Chondrocyte (in vitro differentiated cells): Measurements from ENCODE around the gene PBX1. TPM values are rescaled to one million over a fixed set of nuclear protein-coding genes. Genes with fewer than 3 reads are reported as not detected.
A peak's percentile ranks its signal among the peaks of the same experiment; 100 is the strongest.

Experiments
- DNase-seq: peaks from one replicate; pipeline ENCODE4 v3.0.0; 2021; ENCODE audit warnings: mixed read lengths, low spot score
- H3K27ac Mint-ChIP-seq: one replicate; pipeline ENCODE4 v1.8.0; 2021; ENCODE audit warnings: mild to moderate bottlenecking, moderate library complexity, mixed read lengths; ENCODE audit not compliant: unreplicated experiment
- H3K27me3 Mint-ChIP-seq: 2 replicates; pipeline ENCODE4 v1.8.0; 2021; ENCODE audit warnings: low read depth, mixed read lengths
- H3K36me3 Mint-ChIP-seq: 2 replicates; pipeline ENCODE4 v1.8.0; 2021; ENCODE audit warnings: low read depth, mixed read lengths
- H3K4me1 Mint-ChIP-seq: 2 replicates; pipeline ENCODE4 v1.8.0; 2021; ENCODE audit warnings: low read depth, mild to moderate bottlenecking, mixed read lengths
- H3K4me3 Mint-ChIP-seq: one replicate; pipeline ENCODE4 v1.8.0; 2021; ENCODE audit warnings: mild to moderate bottlenecking, moderate library complexity, mixed read lengths; ENCODE audit not compliant: unreplicated experiment
- H3K9me3 Mint-ChIP-seq: 2 replicates; pipeline ENCODE4 v1.8.0; 2021; ENCODE audit warnings: low read depth, mixed read lengths
- CTCF ChIP-seq: fragments of 200-600 bp; sonication (generic); IDR thresholded peaks from 2 replicates; pipeline ENCODE4 v1.5.0; 2021; ENCODE audit warnings: antibody characterized with exemption, mild to moderate bottlenecking, moderate library complexity
- total RNA-seq: library from RNA; stranded (reverse); gene quantifications from 3 replicates; pipeline ENCODE4 v1.2.1, GENCODE V29; 2021

PBX1 gene
- total RNA-seq, 1 donor from 2014 or later = 23.0 TPM

GRCh38 chr1:164571333-164571732 lies 12.3 kb downstream of the PBX1 start:
- DNase-seq = no peak
- H3K4me1 Mint-ChIP-seq = peaks cover 13% of the 10 kb centered on the region
- H3K27ac Mint-ChIP-seq = no peak overlapping the region
- H3K27me3 Mint-ChIP-seq = no peaks in the 10 kb centered on the region
- H3K9me3 Mint-ChIP-seq = peaks cover 3% of the 10 kb centered on the region
- H3K36me3 Mint-ChIP-seq = peaks cover 15% of the 10 kb centered on the region
- no peak for TF ChIP-seq CTCF
- H3K4me3 Mint-ChIP-seq = no peak overlapping the region

GRCh38 chr1:164575356-164575886 lies 16.4 kb downstream of the PBX1 start:
- peaks cover 48% of the 10 kb centered on the region for H3K4me1 Mint-ChIP-seq
- H3K4me3 Mint-ChIP-seq = no peak overlapping the region

GRCh38 chr1:164576291-164577271 lies 17.6 kb downstream of the PBX1 start:
- peaks cover 4% of the 10 kb centered on the region for H3K36me3 Mint-ChIP-seq
- no peak for DNase-seq
- peak overlapping the region; percentile 69 for H3K4me3 Mint-ChIP-seq
- H3K27me3 Mint-ChIP-seq = no peaks in the 10 kb centered on the region
- TF ChIP-seq CTCF = peak; percentile 19
- peak overlapping the region; percentile 95 for H3K27ac Mint-ChIP-seq
- H3K4me1 Mint-ChIP-seq = peaks cover 48% of the 10 kb centered on the region
- H3K9me3 Mint-ChIP-seq = no peaks in the 10 kb centered on the region

More at GRCh38 chr1:164575356-164575886, 16.4 kb downstream of the PBX1 start:
- Mint-ChIP-seq H3K9me3 (peaks cover 3% of the 10 kb centered on the region), H3K36me3 (peaks cover 6% of the 10 kb centered on the region), H3K27ac (no peak overlapping the region), H3K27me3 (no peaks in the 10 kb centered on the region)
- no peak for DNase-seq
- no peak for TF ChIP-seq CTCF

- H3K9me3 Mint-ChIP-seq = no peaks in the 10 kb centered on the region
- peaks cover 48% of the 10 kb centered on the region for H3K4me1 Mint-ChIP-seq
- peak overlapping the region; percentile 95 for H3K27ac Mint-ChIP-seq
- H3K27me3 Mint-ChIP-seq = no peaks in the 10 kb centered on the region
- H3K36me3 Mint-ChIP-seq = peaks cover 2% of the 10 kb centered on the region
- DNase-seq = no peak
- H3K4me3 Mint-ChIP-seq = peak overlapping the region; percentile 69
- TF ChIP-seq CTCF = no peak
Observed at GRCh38 chr1:164577291-164577690, 18.3 kb downstream of the PBX1 start.

GRCh38 chr1:164578479-164579200 lies 19.7 kb downstream of the PBX1 start:
- Mint-ChIP-seq H3K4me1 (peaks cover 48% of the 10 kb centered on the region), H3K4me3 (no peak overlapping the region), H3K9me3 (no peaks in the 10 kb centered on the region), H3K36me3 (no peaks in the 10 kb centered on the region), H3K27ac (peak overlapping the region; percentile 1), H3K27me3 (no peaks in the 10 kb centered on the region)
- DNase-seq = no peak
- no peak for TF ChIP-seq CTCF
